Body of pancreas (tissue), 4 donors: ENCODE results near the gene COL21A1. TPM values are rescaled to one million over a fixed set of nuclear protein-coding genes. Genes with fewer than 3 reads are reported as not detected.

Experiments used
- ATAC-seq: fragments of 150-250 bp; one replicate; pipeline ENCODE4 v1.9.1; 2016
- DNase-seq, 4 donors: peaks; one replicate each; pipeline ENCODE4 v3.0.0-alpha.2; 2019
- H3K27ac ChIP-seq, 4 donors: fragments of 200-600 bp; sonication (generic); 1 replicate in 3 of 4; 2 replicates in 1 of 4; pipeline versions ENCODE4 v1.5.1 to v1.6.1; 2016 to 2019; ENCODE audit warnings: mild to moderate bottlenecking in 1 of 4, mixed read lengths in 1 of 4, moderate library complexity in 1 of 4
- H3K27me3 ChIP-seq, 2 donors: fragments of 200-600 bp; sonication (generic); one replicate each; pipeline ENCODE4 v1.6.0; 2016; ENCODE audit warnings: mild to moderate bottlenecking in 1 of 2
- H3K36me3 ChIP-seq, 2 donors: fragments of 200-600 bp; sonication (generic); replicated peaks in 1 of 2; 2 replicates each; pipeline ENCODE4 v1.5.1; 2016; ENCODE audit warnings: low read depth in 2 of 2; ENCODE audit not compliant: insufficient read depth in 1 of 2
- H3K4me1 ChIP-seq: fragments of 200-600 bp; sonication (generic); one replicate; pipeline ENCODE4 v1.6.0; 2016
- H3K4me3 ChIP-seq, 2 donors: fragments of 200-600 bp; sonication (generic); 1 replicate in 1 of 2; 2 replicates in 1 of 2; pipeline ENCODE4 v1.5.1; 2016 to 2019
- H3K9me3 ChIP-seq, 3 donors: fragments of 200-600 bp; sonication (generic); 1 replicate in 2 of 3; 2 replicates in 1 of 3; pipeline ENCODE4 v1.5.1; 2016
- POLR2A ChIP-seq, 3 donors: fragments of 450-650 bp; IDR thresholded peaks; one replicate each; pipeline ENCODE4 v1.6.1; 2016; ENCODE audit warnings: antibody characterized with exemption in 3 of 3, mild to moderate bottlenecking in 2 of 3
- WGBS, 2 donors: methylation state at CpG; one replicate each; pipeline ENCODE4 v1.1.5; 2017; 5-methylcytosine and 5-hydroxymethylcytosine counted together
- intact Hi-C: fragments of 100-400 bp; cut with DNase I; formaldehyde crosslinking; loops from one replicate; pipeline ENCODE4 v1.15.1; 2023
- total RNA-seq, 2 donors: library from RNA; depleted of rRNA; stranded (reverse); fragments of >200 nt; gene quantifications; one replicate each; pipeline ENCODE4 v1.1.0, GENCODE V29; 2016
- TF ChIP-seq, protein P1 (sequence below), 7 experiments: fragments of 450-650 bp in 4 of 7; fragments of 200-600 bp in 3 of 7; sonication (generic) in 3 of 7; IDR thresholded peaks; one replicate each; pipeline ENCODE4 v1.5.1; 2016 to 2019; ENCODE audit warnings: antibody characterized with exemption in 7 of 7

COL21A1 gene
- total RNA-seq, 2 donors from 2014 or later: 1.3 to 4.2 TPM

DNA sequence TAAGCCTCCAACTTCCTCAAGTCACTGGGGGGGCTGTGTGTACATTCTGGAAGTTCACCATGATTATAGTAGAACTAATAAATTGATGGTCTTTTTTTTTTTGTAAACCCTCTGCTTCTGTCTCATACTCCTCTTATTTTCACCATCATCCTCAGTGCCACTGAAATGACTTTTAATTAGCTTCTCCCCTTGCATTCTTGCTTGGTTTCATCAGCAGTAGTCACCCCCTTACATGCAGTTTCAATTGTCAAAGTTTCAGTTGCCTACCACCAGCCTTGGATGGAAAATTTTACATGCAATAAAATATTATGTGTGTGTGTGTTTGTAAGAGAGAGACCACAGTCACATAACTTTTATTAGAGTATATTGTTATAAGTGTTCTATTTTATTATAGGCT is 196.2 kb downstream of the COL21A1 start:
- Histone ChIP-seq H3K4me3 (no peak overlapping the region), H3K27ac (no peak overlapping the region), H3K27me3 (no peaks in the 10 kb centered on the region), H3K9me3 (no peaks in the 10 kb centered on the region), H3K4me1 (no peaks in the 10 kb centered on the region), H3K36me3 (no peaks in the 10 kb centered on the region)
- TF ChIP-seq, protein P1, sequence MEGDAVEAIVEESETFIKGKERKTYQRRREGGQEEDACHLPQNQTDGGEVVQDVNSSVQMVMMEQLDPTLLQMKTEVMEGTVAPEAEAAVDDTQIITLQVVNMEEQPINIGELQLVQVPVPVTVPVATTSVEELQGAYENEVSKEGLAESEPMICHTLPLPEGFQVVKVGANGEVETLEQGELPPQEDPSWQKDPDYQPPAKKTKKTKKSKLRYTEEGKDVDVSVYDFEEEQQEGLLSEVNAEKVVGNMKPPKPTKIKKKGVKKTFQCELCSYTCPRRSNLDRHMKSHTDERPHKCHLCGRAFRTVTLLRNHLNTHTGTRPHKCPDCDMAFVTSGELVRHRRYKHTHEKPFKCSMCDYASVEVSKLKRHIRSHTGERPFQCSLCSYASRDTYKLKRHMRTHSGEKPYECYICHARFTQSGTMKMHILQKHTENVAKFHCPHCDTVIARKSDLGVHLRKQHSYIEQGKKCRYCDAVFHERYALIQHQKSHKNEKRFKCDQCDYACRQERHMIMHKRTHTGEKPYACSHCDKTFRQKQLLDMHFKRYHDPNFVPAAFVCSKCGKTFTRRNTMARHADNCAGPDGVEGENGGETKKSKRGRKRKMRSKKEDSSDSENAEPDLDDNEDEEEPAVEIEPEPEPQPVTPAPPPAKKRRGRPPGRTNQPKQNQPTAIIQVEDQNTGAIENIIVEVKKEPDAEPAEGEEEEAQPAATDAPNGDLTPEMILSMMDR (IDR thresholded peaks at IDR 0.05): no peak
- TF ChIP-seq POLR2A (IDR thresholded peaks at IDR 0.05): no peak
- intact Hi-C loops: no loop called here
- DNase-seq (no peak), ATAC-seq (no peak)

DNA sequence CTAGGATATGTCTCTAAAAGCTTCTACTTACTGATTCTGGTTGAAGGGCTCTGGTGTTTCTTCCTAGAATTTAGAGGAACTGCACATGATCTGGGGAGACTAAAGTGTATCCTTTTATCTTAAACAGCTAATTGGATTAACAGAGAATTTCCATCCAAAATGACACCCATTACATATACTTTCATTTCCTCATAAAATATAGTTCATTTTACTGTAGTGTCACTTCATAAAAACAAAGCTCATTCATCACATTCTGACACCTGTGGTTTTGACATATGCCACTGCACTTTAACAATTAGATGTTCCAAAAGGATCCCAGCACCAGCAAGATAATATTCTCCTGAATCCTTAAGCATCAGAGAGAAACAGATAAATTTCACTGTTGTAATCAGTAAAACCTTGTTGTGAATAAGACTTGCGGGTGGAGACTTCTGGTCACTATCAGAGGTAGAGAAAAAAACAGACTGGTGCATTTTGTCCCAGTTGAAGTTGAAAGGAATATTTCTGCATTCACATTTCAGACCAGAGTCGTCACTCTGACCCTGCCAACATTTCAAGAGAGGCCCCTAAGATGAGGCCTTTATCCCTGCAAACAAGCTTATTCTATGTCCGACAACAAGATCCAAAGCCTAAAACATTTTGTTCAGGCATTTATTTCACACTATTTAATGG is 196.7 kb downstream of the COL21A1 start:
- Histone ChIP-seq H3K36me3 (no peaks in the 10 kb centered on the region), H3K27me3 (no peaks in the 10 kb centered on the region), H3K4me1 (no peaks in the 10 kb centered on the region), H3K4me3 (no peak overlapping the region), H3K9me3 (no peaks in the 10 kb centered on the region), H3K27ac (no peak overlapping the region)
- TF ChIP-seq POLR2A (IDR thresholded peaks at IDR 0.05): no peak
- TF ChIP-seq, protein P1 (IDR thresholded peaks at IDR 0.05): no peak
- DNase-seq (no peak), ATAC-seq (no peak)
- WGBS, 2 donors: 59 to 72% methylated on average over 3 of the region's 3 CpGs
- intact Hi-C loops: no loop called here

DNA sequence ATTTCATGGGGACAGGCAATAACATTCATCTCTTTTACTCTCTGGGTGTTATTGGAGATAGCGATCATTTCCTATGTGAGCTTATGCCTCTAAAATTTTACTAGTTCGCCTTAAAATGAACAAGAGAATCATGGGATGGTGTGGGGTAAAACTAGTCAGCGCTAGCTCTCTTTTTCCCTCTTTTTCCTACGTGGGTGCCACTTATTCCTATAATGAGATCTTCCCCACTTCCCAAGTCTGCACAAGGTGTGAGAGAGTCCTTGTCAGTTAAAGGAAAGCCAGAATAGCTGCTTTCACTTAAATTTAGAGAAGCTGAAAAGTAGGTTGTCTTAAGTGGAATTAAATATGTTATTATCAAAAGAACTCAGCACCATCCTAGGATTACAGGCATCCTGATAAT is 198.8 kb downstream of the COL21A1 start:
- H3K27me3 ChIP-seq: no peaks in the 10 kb centered on the region
- ATAC-seq: no peak
- H3K27ac ChIP-seq: no peak overlapping the region
- no peaks in the 10 kb centered on the region for H3K36me3 ChIP-seq
- H3K4me1 ChIP-seq: no peaks in the 10 kb centered on the region
- no peak for TF ChIP-seq POLR2A (IDR thresholded peaks at IDR 0.05)
- TF ChIP-seq, protein P1 (IDR thresholded peaks at IDR 0.05): no peak
- intact Hi-C loops: no loop called here
- no peaks in the 10 kb centered on the region for H3K9me3 ChIP-seq
- no peak for DNase-seq
- WGBS, 2 donors: 70 to 71% methylated on average over 4 of the region's 4 CpGs
- H3K4me3 ChIP-seq: no peak overlapping the region

DNA sequence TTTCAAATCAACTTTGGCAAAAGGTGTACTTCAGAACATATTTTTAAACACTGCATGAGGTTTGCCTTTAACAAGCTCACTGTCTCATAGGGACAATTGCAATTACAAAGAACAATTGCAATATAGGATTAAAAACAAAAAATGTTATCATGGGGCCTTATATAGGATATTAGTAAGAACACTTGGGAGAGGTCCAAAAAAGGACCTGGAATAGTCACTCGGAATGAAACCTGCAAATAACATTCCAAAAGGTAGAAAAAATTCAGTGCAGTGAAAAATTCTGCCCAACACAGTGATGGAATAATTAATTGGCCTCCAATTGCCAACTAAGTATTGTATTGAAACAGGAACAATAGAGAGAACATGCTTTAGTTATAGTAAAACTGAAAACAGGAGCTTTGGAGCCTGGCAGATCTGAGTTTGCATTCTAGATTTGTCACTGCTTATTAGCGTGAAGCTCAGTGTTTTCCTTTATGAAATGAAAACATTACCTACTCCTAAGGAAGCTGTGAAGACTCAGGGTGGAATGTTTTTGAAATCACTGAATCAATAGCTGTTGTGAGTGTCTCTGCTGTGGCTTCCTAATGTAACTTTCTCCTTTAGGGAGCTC is 199.3 kb downstream of the COL21A1 start:
- no peak for DNase-seq
- H3K4me3 ChIP-seq: no peak overlapping the region
- WGBS, 2 donors: 64 to 70% methylated on average over 2 of the region's 2 CpGs
- H3K4me1 ChIP-seq: no peaks in the 10 kb centered on the region
- H3K27ac ChIP-seq: no peak overlapping the region
- H3K9me3 ChIP-seq: no peaks in the 10 kb centered on the region
- ATAC-seq: no peak
- TF ChIP-seq POLR2A (IDR thresholded peaks at IDR 0.05): no peak
- TF ChIP-seq, protein P1 (IDR thresholded peaks at IDR 0.05): no peak
- no peaks in the 10 kb centered on the region for H3K36me3 ChIP-seq
- no peaks in the 10 kb centered on the region for H3K27me3 ChIP-seq
- intact Hi-C loops: no loop called here

DNA sequence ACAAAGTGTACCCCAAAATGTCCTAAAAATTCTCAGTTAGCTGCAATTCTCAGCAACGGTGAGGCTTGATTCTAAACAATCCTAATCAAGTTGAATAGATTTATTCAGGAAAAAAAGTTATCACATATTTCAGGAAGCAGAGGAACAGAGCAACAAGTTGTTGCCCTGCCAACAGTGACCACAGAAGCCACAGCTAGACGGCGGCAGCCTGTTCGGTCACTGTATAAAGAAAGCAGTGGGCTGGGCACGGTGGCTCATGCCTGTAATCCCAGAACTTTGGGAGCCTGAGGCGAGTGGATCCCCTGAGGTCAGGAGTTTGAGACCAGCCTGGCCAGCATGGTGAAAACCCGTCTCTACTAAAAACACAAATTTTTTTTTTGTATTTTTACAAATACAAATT is 200.8 kb downstream of the COL21A1 start:
- 53 to 56% methylated on average over 7 of the region's 7 CpGs for WGBS, 2 donors

More for the DNA sequence above, 200.8 kb downstream of the COL21A1 start:
- intact Hi-C loops: no loop called here
- H3K9me3 ChIP-seq: no peaks in the 10 kb centered on the region
- ATAC-seq (no peak), DNase-seq (peak in 3 of 4 donors; percentile 12 to 23 (median 14))
- no peak overlapping the region for H3K4me3 ChIP-seq
- H3K27me3 ChIP-seq: no peaks in the 10 kb centered on the region
- no peak for TF ChIP-seq POLR2A (IDR thresholded peaks at IDR 0.05)
- TF ChIP-seq, protein P1 (IDR thresholded peaks at IDR 0.05): no peak
- no peaks in the 10 kb centered on the region for H3K4me1 ChIP-seq
- H3K36me3 ChIP-seq: no peaks in the 10 kb centered on the region
- H3K27ac ChIP-seq: no peak overlapping the region
